SK-N-SH treated with all-trans-retinoic acid at 6 μM for 48 hours (cell line): ENCODE data around the gene MCUB.
"Not testable (repeated sequence)": the region's sequence is repeated elsewhere in the genome, so short reads cannot be mapped to it uniquely, and the experiment has no call there.

Experiments used
- ATAC-seq: fragments of 200-7000 bp; cut with Tn5 transposase; 3 replicates; pipeline ENCODE4 v1.9.1; 2020; ENCODE audit warnings: mild to moderate bottlenecking, moderate library complexity
- ARNTL ChIP-seq: fragments of 450-650 bp; formaldehyde crosslinking; IDR thresholded peaks from 2 replicates; pipeline ENCODE4 v1.5.0; 2020; ENCODE audit warnings: low read depth, mild to moderate bottlenecking, moderate library complexity, borderline replicate concordance
- BACH2 ChIP-seq: fragments of 250-450 bp; sonication (Bioruptor Pico); IDR thresholded peaks from 2 replicates; pipeline ENCODE4 v1.9.0; 2021; ENCODE audit warnings: mild to moderate bottlenecking, borderline replicate concordance
- CSDC2 ChIP-seq: fragments of 250-450 bp; sonication (Bioruptor Pico); IDR thresholded peaks from 2 replicates; pipeline ENCODE4 v1.5.0; 2020; ENCODE audit warnings: mild to moderate bottlenecking, moderate library complexity
- ESRRG ChIP-seq: fragments of 250-450 bp; sonication (Bioruptor Pico); IDR thresholded peaks from 2 replicates; pipeline ENCODE4 v1.6.1; 2021; ENCODE audit warnings: mild to moderate bottlenecking
- ISL1 ChIP-seq: fragments of 250-450 bp; sonication (Bioruptor Pico); IDR thresholded peaks from 2 replicates; pipeline ENCODE4 v2.1.2; 2022; ENCODE audit warnings: mild to moderate bottlenecking, moderate library complexity
- OSR1 ChIP-seq: fragments of 250-450 bp; sonication (Bioruptor Pico); IDR thresholded peaks from 2 replicates; pipeline ENCODE4 v1.8.0; 2022; ENCODE audit warnings: moderate library complexity, mild to moderate bottlenecking, inconsistent platforms
- PPARA ChIP-seq: fragments of 250-450 bp; sonication (Bioruptor Pico); IDR thresholded peaks from 2 replicates; pipeline ENCODE4 v1.5.0; 2020; ENCODE audit warnings: mild to moderate bottlenecking, borderline replicate concordance
- RARB ChIP-seq: fragments of 250-450 bp; sonication (Bioruptor Pico); IDR thresholded peaks from 2 replicates; pipeline ENCODE4 v1.8.0; 2021; ENCODE audit warnings: mild to moderate bottlenecking, moderate library complexity
- SNAI2 ChIP-seq: fragments of 250-450 bp; sonication (Bioruptor Pico); IDR thresholded peaks from 2 replicates; pipeline ENCODE4 v1.5.0; 2020; ENCODE audit warnings: mild to moderate bottlenecking, moderate library complexity
- TCF4 ChIP-seq: fragments of 250-450 bp; sonication (Bioruptor Pico); IDR thresholded peaks from 2 replicates; pipeline ENCODE4 v1.8.0; 2021; ENCODE audit warnings: mild to moderate bottlenecking, moderate library complexity, borderline replicate concordance
- TOX ChIP-seq: fragments of 250-450 bp; sonication (Bioruptor Pico); IDR thresholded peaks from 2 replicates; pipeline ENCODE4 v1.8.0; 2021; ENCODE audit warnings: mild to moderate bottlenecking, moderate library complexity, borderline replicate concordance
- ZC3H10 ChIP-seq: fragments of 250-450 bp; sonication (Bioruptor Pico); IDR thresholded peaks from 2 replicates; pipeline ENCODE4 v1.5.1; 2021; ENCODE audit warnings: mild to moderate bottlenecking, moderate library complexity
- ZFP30 ChIP-seq: fragments of 450-650 bp; formaldehyde crosslinking; IDR thresholded peaks from 2 replicates; pipeline ENCODE4 v1.5.0; 2022; ENCODE audit warnings: mild to moderate bottlenecking, moderate library complexity
- ZNF565 ChIP-seq: fragments of 450-650 bp; formaldehyde crosslinking; conservative IDR thresholded peaks from 2 replicates; pipeline ENCODE4 v1.5.0; 2020; ENCODE audit warnings: low read depth, mild to moderate bottlenecking, moderate library complexity
- ZNF70 ChIP-seq: fragments of 450-650 bp; formaldehyde crosslinking; IDR thresholded peaks from 2 replicates; pipeline ENCODE4 v1.5.0; 2020; ENCODE audit warnings: mild to moderate bottlenecking, moderate library complexity
- ZNF8 ChIP-seq: fragments of 450-650 bp; formaldehyde crosslinking; IDR thresholded peaks from 2 replicates; pipeline ENCODE4 v1.5.0; 2020; ENCODE audit warnings: mild to moderate bottlenecking, moderate library complexity
- TF ChIP-seq, protein P1 (sequence below): fragments of 250-450 bp; sonication (Bioruptor Pico); IDR thresholded peaks from 2 replicates; pipeline ENCODE4 v1.5.1; 2020; ENCODE audit warnings: low read depth, mild to moderate bottlenecking, moderate library complexity
- TF ChIP-seq, protein P2 (sequence below): fragments of 250-450 bp; sonication (Bioruptor Pico); IDR thresholded peaks from 2 replicates; pipeline ENCODE4 v1.8.0; 2020; ENCODE audit warnings: mild to moderate bottlenecking, moderate library complexity, borderline replicate concordance
- TF ChIP-seq, protein P3 (sequence below): fragments of 250-450 bp; sonication (Bioruptor Pico); IDR thresholded peaks from 2 replicates; pipeline ENCODE4 v1.5.0; 2020; ENCODE audit warnings: mild to moderate bottlenecking, moderate library complexity
- TF ChIP-seq, protein P4 (sequence below): fragments of 250-450 bp; sonication (Bioruptor Pico); IDR thresholded peaks from 2 replicates; pipeline ENCODE4 v1.8.0; 2021; ENCODE audit warnings: low read depth, mild to moderate bottlenecking, moderate library complexity, borderline replicate concordance
- TF ChIP-seq, protein P5 (sequence below): fragments of 250-450 bp; sonication (Bioruptor Pico); IDR thresholded peaks from 2 replicates; pipeline ENCODE4 v1.5.1; 2021; ENCODE audit warnings: mild to moderate bottlenecking, moderate library complexity

The MCUB gene

DNA sequence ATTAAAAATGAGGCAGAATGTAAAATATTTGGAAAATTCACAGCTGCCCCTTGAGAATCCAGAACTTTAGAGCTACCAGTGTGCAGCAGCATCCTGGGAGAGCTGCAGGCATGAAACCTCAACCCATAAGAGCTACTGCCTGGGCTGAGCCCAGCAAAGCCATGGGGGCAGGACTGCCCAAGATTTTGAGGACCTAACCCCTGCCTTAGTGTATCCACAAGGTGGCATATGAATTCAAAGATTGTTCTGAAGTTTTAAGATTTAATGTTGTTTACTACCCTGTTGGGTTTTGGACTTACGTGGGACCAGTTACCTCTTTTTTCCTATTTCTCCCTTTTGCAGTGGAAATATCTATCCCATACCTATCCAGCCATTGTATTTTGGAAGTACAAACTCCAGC, 116.8 kb downstream of the MCUB start:
- no peak for TF ChIP-seq ESRRG
- no peak for TF ChIP-seq ISL1 (CRISPR knock-in tag)
- no peak for TF ChIP-seq ARNTL (CRISPR knock-in tag)
- TF ChIP-seq, protein P1, sequence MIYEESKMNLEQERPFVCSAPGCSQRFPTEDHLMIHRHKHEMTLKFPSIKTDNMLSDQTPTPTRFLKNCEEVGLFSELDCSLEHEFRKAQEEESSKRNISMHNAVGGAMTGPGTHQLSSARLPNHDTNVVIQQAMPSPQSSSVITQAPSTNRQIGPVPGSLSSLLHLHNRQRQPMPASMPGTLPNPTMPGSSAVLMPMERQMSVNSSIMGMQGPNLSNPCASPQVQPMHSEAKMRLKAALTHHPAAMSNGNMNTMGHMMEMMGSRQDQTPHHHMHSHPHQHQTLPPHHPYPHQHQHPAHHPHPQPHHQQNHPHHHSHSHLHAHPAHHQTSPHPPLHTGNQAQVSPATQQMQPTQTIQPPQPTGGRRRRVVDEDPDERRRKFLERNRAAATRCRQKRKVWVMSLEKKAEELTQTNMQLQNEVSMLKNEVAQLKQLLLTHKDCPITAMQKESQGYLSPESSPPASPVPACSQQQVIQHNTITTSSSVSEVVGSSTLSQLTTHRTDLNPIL (CRISPR knock-in tag): no peak
- no peak for TF ChIP-seq ZNF8 (CRISPR knock-in tag)
- no peak for TF ChIP-seq RARB (CRISPR knock-in tag)
- TF ChIP-seq CSDC2 (CRISPR knock-in tag): no peak
- TF ChIP-seq TOX (CRISPR knock-in tag): no peak
- TF ChIP-seq, protein P2, sequence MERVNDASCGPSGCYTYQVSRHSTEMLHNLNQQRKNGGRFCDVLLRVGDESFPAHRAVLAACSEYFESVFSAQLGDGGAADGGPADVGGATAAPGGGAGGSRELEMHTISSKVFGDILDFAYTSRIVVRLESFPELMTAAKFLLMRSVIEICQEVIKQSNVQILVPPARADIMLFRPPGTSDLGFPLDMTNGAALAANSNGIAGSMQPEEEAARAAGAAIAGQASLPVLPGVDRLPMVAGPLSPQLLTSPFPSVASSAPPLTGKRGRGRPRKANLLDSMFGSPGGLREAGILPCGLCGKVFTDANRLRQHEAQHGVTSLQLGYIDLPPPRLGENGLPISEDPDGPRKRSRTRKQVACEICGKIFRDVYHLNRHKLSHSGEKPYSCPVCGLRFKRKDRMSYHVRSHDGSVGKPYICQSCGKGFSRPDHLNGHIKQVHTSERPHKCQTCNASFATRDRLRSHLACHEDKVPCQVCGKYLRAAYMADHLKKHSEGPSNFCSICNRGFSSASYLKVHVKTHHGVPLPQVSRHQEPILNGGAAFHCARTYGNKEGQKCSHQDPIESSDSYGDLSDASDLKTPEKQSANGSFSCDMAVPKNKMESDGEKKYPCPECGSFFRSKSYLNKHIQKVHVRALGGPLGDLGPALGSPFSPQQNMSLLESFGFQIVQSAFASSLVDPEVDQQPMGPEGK: no peak
- TF ChIP-seq PPARA: no peak
- TF ChIP-seq, protein P3, sequence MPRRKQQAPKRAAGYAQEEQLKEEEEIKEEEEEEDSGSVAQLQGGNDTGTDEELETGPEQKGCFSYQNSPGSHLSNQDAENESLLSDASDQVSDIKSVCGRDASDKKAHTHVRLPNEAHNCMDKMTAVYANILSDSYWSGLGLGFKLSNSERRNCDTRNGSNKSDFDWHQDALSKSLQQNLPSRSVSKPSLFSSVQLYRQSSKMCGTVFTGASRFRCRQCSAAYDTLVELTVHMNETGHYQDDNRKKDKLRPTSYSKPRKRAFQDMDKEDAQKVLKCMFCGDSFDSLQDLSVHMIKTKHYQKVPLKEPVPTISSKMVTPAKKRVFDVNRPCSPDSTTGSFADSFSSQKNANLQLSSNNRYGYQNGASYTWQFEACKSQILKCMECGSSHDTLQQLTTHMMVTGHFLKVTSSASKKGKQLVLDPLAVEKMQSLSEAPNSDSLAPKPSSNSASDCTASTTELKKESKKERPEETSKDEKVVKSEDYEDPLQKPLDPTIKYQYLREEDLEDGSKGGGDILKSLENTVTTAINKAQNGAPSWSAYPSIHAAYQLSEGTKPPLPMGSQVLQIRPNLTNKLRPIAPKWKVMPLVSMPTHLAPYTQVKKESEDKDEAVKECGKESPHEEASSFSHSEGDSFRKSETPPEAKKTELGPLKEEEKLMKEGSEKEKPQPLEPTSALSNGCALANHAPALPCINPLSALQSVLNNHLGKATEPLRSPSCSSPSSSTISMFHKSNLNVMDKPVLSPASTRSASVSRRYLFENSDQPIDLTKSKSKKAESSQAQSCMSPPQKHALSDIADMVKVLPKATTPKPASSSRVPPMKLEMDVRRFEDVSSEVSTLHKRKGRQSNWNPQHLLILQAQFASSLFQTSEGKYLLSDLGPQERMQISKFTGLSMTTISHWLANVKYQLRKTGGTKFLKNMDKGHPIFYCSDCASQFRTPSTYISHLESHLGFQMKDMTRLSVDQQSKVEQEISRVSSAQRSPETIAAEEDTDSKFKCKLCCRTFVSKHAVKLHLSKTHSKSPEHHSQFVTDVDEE (CRISPR knock-in tag): no peak
- TF ChIP-seq, protein P4, sequence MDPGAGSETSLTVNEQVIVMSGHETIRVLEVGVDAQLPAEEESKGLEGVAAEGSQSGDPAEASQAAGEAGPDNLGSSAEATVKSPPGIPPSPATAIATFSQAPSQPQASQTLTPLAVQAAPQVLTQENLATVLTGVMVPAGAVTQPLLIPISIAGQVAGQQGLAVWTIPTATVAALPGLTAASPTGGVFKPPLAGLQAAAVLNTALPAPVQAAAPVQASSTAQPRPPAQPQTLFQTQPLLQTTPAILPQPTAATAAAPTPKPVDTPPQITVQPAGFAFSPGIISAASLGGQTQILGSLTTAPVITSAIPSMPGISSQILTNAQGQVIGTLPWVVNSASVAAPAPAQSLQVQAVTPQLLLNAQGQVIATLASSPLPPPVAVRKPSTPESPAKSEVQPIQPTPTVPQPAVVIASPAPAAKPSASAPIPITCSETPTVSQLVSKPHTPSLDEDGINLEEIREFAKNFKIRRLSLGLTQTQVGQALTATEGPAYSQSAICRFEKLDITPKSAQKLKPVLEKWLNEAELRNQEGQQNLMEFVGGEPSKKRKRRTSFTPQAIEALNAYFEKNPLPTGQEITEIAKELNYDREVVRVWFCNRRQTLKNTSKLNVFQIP: no peak
- no peak for TF ChIP-seq ZNF70 (CRISPR knock-in tag)
- no peak for TF ChIP-seq SNAI2 (CRISPR knock-in tag)
- ATAC-seq: no peak

DNA sequence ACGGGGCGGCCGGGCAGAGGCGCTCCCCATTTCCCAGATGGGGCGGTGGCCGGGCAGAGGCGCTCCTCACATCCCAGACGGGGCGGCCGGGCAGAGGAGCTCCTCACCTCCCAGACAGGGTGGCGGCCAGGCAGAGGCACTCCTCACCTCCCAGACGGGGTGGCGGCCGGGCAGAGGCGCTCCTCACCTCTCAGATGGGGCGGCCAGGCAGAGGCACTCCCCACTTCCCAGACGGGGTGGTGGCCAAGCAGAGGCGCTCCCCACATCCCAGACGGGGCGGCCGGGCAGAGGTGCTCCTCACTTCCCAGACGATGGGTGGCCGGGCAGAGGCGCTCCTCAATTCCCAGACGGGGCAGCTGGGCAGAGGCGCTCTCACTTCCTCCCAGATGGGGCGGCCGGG, 118.4 kb downstream of the MCUB start:
- ATAC-seq: not testable (repeated sequence)

DNA sequence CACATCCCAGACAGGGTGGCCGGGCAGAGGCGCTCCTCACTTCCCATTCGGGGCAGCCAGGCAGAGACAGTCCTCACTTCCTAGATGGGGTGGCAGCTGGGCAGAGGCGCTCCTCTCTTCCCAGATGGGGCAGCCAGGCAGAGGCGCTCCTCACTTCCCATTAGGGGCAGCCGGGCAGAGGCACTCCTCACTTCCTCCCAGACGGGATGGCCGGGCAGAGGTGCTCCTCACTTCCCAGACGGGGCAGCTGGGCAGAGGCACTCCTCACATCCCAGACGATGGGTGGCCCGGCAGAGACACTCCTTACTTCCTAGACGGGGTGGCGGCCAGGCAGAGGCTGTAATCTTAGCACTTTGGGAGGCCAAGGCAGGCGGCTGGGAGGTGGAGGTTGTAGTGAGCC, 118.9 kb downstream of the MCUB start:
- not testable (repeated sequence) for ATAC-seq

DNA sequence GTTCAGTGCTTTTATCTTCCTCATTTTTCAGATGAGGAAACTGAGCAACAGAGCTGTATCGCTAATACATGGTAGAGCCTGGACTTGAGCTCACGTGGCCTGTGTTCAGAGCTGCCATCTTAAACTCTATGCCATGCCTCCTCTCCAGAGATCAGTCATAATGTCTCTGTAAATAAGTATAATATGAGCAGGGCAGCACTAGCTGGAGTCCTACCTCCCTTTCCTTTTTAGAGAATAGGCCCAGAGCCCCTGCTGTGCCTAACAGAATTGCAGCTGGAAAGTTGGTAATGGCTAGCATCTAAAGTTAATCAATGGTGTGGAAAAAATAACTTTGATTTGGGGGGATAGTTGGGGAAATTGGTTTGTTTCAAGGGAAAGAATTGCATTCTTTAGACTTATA, 122.8 kb downstream of the MCUB start:
- ATAC-seq: no peak
- TF ChIP-seq CSDC2 (CRISPR knock-in tag) (no peak), ARNTL (CRISPR knock-in tag) (no peak), ZNF70 (CRISPR knock-in tag) (no peak), ZFP30 (CRISPR knock-in tag) (no peak), BACH2 (CRISPR knock-in tag) (no peak), ZNF565 (CRISPR knock-in tag) (no peak), TCF4 (CRISPR knock-in tag) (no peak), ZNF8 (CRISPR knock-in tag) (no peak), RARB (CRISPR knock-in tag) (no peak), TOX (CRISPR knock-in tag) (no peak), OSR1 (CRISPR knock-in tag) (no peak), SNAI2 (CRISPR knock-in tag) (no peak), ZC3H10 (CRISPR knock-in tag) (no peak)
- TF ChIP-seq, protein P5, sequence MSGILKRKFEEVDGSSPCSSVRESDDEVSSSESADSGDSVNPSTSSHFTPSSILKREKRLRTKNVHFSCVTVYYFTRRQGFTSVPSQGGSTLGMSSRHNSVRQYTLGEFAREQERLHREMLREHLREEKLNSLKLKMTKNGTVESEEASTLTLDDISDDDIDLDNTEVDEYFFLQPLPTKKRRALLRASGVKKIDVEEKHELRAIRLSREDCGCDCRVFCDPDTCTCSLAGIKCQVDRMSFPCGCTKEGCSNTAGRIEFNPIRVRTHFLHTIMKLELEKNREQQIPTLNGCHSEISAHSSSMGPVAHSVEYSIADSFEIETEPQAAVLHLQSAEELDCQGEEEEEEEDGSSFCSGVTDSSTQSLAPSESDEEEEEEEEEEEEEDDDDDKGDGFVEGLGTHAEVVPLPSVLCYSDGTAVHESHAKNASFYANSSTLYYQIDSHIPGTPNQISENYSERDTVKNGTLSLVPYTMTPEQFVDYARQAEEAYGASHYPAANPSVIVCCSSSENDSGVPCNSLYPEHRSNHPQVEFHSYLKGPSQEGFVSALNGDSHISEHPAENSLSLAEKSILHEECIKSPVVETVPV (CRISPR knock-in tag): no peak
- TF ChIP-seq, protein P3 (CRISPR knock-in tag): no peak
- TF ChIP-seq, protein P1 (CRISPR knock-in tag): no peak
- TF ChIP-seq, protein P4: no peak
